ENCODE results near the gene CRLF2.
"Not testable (repeated sequence)": the region's sequence is repeated elsewhere in the genome, so short reads cannot be mapped to it uniquely, and the experiment has no call there.

The CRLF2 gene, protein sequence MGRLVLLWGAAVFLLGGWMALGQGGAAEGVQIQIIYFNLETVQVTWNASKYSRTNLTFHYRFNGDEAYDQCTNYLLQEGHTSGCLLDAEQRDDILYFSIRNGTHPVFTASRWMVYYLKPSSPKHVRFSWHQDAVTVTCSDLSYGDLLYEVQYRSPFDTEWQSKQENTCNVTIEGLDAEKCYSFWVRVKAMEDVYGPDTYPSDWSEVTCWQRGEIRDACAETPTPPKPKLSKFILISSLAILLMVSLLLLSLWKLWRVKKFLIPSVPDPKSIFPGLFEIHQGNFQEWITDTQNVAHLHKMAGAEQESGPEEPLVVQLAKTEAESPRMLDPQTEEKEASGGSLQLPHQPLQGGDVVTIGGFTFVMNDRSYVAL

DNA sequence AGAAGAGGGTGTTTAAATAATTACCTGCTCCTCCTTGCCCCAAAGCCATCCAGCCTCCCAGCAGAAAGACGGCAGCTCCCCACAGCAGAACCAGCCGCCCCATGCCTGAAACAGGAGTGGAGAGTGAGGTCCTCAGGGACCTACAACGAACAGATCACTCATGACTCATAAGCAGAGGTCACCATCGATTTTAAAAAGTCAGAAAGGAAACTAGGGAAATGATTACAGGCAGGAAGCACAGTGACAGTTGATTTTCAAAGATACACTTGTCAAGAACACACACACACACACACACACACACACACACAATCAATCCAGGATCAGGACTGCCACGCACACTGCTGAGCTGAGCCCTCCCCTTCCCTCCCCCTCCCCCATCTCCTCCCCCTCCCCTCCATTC, at the start of gene CRLF2:
Gene CRLF2, minus strand, starts transcription at position 118 of the 400 bp plus-strand sequence. Its CDS starts 15 bp downstream, at position 103.
- DNase-seq (ENCODE audit: low read depth in 2 of 2, low spot score in 1 of 2) = no peak

DNA sequence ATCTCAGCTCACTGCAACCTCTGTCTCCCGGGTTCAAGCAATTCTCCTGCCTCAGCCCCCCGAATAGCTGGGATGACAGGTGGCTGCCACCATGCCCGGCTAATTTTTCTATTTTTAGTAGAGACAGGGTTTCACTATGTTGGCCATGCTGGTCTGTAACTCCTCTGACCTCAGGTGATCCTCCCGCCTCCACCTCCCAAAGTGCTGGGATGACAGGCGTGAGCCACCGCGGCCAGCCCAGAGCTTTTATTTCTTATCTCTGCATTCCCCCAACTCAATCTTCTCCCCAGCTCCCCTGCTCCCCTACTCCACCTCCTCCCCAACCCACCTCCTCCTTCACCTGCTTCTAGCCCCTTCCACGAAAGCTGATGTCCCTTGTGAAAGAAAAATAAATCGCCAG, 49.3 kb upstream of the CRLF2 start:
- not testable (repeated sequence) for DNase-seq (ENCODE audit: low read depth in 2 of 2, low spot score in 1 of 2)

DNA sequence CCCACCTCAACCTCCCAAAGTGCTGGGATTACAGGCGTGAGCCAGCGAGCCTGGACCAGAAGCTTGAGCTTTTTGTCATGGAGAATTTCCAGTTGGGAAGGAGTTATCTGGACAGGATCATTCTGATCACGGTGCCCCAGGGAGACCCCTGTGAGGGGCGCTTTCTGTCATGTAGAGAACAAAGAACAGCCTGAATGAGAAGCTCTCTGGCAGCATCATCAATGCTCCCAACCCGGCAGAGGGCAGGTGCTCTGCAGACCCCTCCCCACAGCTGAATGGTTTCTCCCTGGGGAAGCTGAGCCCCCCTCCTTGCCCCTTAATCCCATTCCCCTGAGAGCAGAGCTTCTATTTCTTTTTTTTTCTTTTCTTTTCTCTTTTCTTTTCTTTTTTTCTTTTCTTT, 48.8 kb upstream of the CRLF2 start:
- no peak for DNase-seq (ENCODE audit: low read depth in 2 of 2, low spot score in 1 of 2)

DNA sequence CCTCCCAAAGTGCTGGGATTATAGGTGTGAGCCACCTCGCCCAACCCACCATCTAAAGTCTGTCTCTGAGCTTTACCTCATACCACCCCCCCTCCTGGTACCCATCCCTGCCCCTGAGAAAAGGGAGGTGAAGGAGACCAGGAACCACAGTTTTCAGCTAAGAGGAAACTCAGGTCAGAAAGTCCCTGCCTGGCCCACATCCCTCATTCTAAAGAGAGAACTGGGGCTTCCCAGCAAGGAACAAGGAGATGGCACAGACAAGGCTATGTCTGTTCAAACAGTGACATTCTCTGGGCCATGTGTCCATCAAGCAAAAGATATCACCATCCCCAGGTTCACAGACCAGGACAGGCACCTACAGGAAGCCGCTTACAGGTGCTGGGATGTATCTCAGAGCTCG, 40.4 kb upstream of the CRLF2 start:
- DNase-seq (ENCODE audit: low read depth in 2 of 2, low spot score in 1 of 2) = no peak

DNA sequence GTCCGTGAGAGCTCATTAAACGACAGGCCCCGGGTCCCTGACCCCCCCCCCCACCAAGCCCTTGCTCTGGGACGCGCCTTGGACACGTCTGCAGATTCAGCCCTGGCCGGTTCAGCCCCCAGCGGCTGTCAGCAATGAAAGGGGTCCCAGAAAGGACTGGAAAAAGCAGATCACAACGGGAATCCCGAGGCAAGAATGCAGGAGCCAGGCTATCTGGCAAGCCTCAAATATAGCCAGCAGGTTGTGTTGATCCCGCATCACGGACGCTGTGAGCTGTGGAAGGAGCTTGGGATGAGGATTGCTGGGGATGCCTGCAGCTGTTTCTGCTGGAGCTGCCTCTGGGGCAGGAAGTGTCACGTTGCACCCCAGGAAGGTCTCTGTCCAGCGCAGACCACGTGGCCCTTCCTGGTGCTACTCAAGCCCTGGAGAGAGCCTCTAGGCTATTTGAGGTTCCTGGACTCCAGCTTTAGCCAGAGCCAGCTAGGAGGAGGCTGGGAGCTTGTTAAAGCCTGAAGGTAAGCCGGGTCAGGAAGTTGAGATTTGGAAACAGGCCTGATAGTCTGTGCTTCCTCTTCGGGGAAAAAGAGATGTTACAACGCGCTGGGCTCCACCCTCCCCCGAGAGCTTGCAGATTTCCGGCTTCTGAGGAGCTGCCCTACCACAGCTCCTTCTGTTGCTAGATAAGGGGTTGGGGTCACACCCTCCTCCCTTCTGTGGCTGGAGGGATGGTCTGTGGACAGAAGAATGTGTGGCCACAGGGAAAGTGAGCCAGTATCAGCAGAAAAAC, 36.8 kb upstream of the CRLF2 start:
- DNase-seq (ENCODE audit: low read depth in 2 of 2, low spot score in 1 of 2) = peak in 1 of 2 donors; percentile 33

DNA sequence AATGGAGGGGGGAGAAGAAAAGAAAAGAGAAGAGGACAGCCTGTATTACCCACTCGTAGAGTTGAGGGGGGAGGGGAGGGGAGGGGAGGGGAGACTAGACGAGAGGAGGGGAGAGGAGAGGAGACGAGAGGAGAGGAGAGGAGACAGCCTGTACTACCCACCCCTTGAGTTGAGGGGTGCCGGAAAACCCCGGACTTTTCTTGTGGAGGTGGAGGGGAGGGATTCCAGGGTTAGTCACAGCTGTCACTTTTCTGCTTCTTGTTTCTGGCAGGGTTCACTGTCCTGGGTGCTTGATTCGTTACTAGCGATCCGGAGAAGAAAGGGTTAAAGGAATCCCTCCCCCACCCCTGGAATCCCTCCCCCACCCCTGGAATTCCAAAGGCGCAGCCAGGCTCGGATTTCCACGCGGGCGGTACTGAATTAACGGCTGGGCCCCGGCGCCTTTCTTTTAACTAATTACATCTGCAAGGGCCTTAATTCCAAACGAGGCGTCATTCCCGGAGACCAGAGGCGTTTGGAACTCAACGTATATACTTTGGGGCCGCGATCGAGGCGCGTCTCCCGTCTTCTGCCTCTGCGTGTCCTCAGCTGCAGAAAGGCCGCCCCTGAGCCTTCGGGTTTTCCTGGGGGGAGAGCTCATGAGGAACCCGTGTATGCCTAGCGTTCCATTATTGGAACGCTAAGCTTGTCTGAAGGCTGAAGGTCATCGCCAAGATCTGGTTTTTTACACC, 36.0 kb upstream of the CRLF2 start:
- no peak for DNase-seq (ENCODE audit: low read depth in 2 of 2, low spot score in 1 of 2)

DNA sequence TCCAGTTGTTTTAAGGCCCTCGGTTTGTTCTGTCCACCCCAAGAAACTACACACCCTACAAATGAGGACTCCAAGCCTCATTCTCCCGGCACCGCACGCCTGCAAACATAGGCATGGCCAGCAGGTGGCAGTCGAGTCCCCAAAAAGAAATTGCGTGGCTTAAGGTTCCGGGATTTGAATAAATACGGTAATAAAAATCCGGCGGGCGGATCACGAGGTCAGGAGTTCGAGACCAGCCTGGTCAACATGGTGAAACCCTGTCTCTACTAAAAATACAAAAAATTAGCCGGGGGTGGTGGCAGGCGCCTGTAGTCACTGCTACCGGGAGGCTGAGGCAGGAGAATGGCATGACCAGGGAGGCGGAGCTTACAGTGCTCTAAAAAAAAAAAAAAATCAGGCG, 34.4 kb upstream of the CRLF2 start:
- DNase-seq (ENCODE audit: low read depth in 2 of 2, low spot score in 1 of 2) = peak; percentile 44 to 61

DNA sequence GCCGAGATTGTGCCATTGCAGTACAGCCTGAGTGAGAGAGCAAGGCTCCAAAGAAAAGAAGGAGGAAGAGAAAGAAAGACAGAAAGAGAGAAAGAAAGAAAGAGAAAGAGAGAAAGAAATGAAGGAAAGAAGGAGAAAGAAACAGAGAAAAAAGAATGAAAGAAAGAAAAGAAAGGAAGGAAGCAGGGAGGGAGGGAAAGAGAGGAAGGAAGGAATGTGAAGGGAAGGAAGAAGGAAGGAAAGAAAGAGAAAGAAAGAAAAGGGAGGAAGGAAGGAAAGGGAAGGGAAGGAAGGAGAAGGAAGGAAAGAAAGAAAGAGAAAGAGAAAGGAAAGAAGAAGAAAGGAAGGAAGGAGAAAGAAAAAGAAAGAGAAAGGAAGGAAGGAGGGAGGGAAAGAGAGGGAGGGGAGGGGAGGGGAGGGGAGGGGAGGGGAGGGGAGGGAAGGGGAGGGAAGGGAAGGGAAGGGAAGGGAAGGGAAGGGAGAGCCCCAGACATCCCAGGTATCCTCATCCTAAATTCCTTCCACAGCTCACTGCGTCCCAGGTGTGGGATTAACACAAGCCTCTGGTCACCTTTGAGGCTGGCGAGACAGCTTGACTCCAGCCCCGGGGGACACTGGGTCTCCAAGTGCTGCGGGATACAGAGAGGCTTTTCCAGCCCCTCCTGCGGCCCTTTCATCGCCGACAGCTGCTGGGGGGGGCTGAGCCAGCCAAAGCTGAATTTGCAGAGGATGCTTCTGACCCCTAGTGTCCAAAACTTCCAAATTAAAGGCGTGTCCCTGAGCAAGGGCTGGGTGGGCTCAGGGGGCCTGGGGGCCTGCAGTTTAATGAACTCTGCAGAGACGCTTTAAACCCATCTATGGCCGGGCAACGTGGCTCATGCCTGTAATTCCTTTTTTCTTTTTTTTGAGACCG, 32.0 kb upstream of the CRLF2 start:
- no peak for DNase-seq (ENCODE audit: low read depth in 2 of 2, low spot score in 1 of 2)

DNA sequence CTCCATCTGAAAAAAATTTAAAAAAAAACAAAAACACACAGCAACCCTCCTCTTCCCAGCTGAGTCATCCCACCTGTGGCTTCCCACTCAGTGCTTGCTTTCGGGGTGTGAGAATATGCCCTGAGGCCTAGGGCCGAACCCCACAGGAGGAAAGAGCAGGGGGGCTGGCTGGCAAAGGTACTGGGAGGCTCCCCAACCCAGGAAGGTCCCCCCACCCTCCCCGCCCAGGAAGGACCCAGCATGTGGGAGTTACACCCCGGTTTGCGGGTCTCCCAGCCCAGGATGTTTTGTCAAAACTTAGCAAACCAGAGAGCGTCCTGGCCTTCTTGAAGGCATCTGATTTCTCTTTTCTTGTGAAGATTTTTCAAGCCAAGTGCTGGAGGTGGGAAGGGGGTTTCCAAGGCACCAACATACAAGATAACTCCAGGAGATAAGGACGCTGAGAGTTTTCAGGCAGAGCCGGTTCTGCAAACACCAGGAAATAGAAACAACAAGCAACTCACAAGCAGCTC, 30.5 kb upstream of the CRLF2 start:
- DNase-seq (ENCODE audit: low read depth in 2 of 2, low spot score in 1 of 2) = no peak

DNA sequence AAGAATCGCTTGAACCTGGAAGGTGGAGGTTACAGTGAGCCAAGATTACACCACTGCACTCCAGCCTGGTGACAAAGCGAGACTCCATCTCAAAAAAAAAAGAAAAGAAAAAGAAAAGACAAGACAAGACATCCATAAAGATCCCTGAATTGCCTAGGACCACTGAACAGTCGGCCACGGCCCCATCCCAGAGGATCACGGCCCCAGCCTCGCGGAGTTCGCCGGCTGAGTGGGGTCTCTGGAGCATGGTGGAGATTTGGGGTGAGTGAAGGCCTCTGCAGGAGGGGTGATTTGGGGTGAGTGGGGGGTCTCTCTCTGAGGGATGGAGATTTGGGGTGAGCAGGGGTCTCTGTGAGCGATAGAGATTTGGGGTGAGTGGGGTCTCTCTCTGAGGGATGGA, 28.1 kb upstream of the CRLF2 start:
- DNase-seq (ENCODE audit: low read depth in 2 of 2, low spot score in 1 of 2) = not testable (repeated sequence)

DNA sequence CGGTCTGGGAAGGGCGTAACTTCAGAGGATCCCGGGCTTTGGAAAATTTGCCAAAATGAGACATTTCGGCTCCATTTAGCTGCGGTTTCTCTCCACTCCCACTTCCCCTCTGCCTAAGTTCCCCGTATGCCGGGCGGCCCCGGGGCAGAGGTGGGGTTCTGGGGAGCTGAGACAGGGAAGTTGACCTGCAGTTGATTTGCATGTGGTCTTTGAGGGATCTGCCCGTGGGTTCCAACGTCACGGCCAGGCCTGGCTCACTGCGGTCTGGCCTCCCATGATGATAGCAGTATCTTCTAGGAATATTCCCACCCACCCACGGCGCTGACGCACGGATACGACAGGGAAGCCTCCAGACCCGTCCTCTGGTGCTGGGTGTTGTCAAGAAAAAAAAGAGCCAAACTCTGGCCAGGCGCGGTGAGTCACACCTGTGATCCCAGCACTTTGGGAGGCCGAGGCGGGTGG, 27.3 kb upstream of the CRLF2 start:
- no peak for DNase-seq (ENCODE audit: low read depth in 2 of 2, low spot score in 1 of 2)

DNA sequence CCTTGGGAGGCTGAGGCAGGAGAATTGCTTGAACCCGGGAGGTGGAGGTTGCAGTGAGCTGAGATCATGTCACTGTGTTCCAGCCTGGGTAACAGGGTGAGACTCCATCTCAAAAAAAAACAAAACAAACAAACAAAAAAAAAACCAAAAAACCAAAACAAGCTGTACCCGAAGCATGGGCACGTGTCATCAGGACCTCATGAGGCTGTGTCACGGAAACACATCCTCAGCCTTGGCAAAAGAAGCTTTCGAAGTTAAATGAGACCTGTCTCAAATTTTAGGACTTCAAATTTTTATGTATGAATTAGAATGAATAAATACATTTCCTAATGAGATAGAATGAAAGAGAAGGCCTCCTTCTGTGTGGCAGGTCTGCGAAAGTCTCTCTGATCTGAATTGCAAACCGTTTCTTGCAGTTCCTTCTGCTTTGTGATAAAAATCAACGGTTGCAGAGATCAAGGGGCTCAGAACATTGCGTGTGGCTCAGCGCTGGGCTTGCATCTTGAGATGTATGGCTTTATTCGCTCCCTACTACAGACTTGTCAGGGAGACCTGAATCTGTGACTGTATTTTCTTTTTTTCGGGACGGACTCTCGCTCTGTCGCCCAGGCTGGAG, 19.5 kb upstream of the CRLF2 start:
- DNase-seq (ENCODE audit: low read depth in 2 of 2, low spot score in 1 of 2) = no peak

DNA sequence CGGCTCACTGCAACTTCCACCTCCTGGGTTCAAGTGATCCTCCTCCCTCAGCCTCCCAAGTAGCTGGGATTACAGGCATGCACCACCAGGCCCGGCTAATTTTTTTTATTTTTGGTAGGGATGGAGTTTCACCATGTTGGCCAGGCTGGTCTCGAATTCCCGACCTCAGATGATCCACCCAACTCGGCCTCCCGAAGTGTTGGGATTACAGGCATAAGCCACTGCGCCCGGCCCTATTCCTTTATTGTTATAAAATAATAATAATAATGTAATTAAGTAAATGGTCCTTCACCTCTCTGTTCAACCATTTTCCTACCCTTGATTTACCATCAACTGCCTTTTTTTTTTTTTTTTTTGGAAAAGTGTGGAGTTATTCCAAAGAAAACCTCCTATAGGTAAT, 15.7 kb upstream of the CRLF2 start:
- not testable (repeated sequence) for DNase-seq (ENCODE audit: low read depth in 2 of 2, low spot score in 1 of 2)

DNA sequence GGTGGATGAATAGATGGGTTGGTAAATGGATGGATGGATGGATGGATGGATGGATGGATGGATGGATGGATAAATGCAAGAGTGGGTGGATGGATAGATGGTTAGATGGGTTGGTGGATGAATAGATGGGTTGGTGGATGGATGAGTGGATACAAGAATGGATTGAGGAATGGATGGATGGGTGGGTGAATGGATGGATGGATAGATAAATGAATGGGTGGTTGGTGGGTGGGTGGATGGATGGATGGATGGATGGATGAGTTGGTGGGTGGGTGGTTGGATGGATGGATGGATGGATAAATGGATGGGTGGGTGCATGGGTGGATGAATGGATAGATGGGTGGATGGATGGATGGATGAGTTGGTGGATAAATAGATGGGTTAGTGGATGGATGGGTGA, 13.8 kb upstream of the CRLF2 start:
- no peak for DNase-seq (ENCODE audit: low read depth in 2 of 2, low spot score in 1 of 2)

DNA sequence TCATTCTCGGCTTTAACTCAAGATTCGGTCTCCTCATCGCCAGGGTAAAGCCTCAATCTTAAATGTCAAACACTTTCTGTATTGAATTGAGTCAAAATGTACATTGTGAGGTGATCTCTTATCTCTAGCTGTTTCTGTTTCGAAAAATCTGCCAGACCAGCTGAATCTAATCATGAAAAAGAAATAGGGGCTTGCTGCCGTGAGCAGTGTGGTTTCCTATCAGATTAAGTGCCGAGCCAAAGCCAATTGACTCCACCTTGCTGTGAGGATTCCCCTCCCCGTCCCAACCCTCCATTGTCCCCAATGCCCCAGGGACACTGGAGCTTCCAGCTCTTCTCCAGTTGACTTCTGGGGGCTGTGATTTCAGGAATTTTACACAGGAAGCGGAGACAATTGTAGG, 12.5 kb upstream of the CRLF2 start:
- DNase-seq (ENCODE audit: low read depth in 2 of 2, low spot score in 1 of 2) = no peak

DNA sequence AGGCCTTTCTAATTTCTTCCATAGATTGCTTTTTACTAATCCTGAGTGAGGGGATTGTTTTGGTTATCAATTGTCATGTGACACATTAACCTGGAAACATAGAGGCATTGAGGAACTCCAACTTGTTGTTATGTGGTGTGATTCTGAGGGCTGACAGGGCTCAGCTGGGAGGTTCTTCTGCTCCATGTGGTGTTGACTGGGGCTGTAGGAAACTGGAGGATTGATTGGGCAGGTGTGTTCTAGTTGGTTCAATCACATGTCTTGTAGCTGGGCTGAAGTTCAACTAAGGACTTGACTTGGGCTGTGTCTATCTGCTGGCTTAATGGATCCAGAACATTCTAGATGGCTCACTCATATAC, 10.8 kb upstream of the CRLF2 start:
- DNase-seq (ENCODE audit: low read depth in 2 of 2, low spot score in 1 of 2) = no peak

DNA sequence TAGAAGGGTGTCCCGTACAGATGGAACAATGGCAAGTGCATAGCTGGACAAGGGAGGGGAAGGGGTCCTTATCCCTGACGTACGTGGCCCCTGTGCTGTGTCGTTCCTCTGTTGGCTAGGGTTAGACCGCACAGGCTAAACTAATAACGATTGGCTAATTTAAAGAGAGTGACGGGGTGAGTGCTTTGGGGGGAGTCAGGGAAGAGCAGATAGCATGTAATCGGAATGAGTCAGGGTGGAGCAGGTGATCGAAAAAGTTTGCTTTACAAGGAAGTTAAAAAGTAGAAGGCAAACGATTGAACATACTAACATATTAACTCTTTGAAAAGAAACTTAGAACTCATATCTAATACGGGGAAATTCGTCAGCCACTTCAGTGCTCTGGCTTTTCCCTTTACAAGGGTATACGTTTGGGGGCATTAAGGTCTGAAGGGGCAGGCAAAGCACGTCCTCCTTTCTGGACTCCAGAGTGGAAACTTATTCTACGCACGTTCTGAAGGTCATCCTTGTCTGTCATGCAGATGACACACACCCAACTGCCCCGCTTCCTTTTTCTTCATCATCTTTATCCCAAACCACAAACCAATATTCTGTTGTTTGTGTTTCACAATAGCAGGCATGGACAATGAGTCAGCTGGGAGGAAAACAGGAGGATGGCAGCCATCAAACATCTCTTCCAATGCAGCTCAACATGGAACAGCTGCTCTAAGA, 10.2 kb upstream of the CRLF2 start:
- no peak for DNase-seq (ENCODE audit: low read depth in 2 of 2, low spot score in 1 of 2)

DNA sequence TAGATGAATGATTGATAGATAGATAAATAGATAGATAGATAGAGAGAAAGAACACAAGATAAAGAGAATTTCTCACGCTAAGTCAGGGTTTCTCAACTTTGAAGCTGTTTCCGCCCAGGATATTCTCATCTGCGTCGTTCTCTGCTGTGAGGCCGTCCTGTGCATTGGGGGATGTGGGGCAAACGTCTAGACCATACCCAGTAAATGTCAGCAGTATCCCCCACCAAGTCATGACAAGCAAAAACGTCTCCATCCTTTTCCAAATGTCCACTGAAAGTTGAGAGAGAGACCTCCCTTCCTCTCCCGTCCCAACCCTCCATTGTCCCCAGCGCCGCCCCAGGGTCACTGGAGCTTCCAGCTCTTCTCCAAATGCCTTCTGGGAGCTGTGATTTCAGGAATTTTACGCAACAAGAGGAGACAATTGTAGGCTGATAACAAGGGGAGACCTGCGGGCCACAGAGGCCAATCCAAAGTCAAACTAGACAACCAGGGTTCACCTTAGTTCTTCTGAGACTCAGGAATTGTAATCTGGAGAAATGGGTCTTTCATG, 8.9 kb upstream of the CRLF2 start:
- DNase-seq (ENCODE audit: low read depth in 2 of 2, low spot score in 1 of 2) = no peak

DNA sequence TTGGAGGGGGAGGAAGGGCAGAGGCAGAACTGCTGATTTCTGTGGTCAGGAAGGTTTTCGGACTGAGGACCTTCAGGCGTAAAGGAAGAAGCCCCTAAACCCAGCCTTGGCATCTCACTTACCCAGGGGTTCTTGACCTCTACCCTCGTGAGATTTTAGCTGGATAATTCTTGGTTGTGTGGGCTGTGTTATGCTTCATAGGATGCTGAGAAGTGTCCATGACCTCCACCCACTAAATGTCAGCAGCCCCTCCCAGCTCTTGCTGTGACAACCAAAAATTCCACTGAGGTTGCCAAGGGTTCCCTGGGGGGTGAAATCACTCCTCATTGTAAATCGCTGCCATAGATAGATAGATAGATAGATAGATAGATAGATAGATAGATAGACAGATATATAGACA, 5.8 kb upstream of the CRLF2 start:
- no peak for DNase-seq (ENCODE audit: low read depth in 2 of 2, low spot score in 1 of 2)
